Measurements from ENCODE around the gene SLC27A6.

- TF ChIP-seq GATA2 (IDR thresholded peaks at IDR 0.05; ENCODE audit: low read depth, low read length) (no peak), GATA3 (IDR thresholded peaks at IDR 0.05; ENCODE audit: low read depth, low read length) (no peak)
Observed at GRCh38 chr5:128966375-128966774, 1.1 kb downstream of the SLC27A6 start.

Measured in SH-SY5Y (cell line).